Urinary bladder (tissue), 4 donors: ENCODE measurements around the gene RNF213. TPM values are rescaled to one million over a fixed set of nuclear protein-coding genes. Genes with fewer than 3 reads are reported as not detected.

Experiments
- DNase-seq: peaks from one replicate; pipeline ENCODE4 v3.0.0-alpha.2; 2015; ENCODE audit errors: extremely low spot score
- H3K27ac ChIP-seq: one replicate; pipeline ENCODE4 v1.5.1; 2013; ENCODE audit warnings: low read depth, mild to moderate bottlenecking, moderate library complexity
- H3K36me3 ChIP-seq: one replicate; pipeline ENCODE4 v1.6.1; 2013; ENCODE audit warnings: mild to moderate bottlenecking, moderate library complexity; ENCODE audit not compliant: insufficient read depth
- H3K4me1 ChIP-seq: one replicate; pipeline ENCODE4 v1.6.1; 2013; ENCODE audit warnings: mild to moderate bottlenecking, moderate library complexity; ENCODE audit not compliant: insufficient read depth
- H3K4me3 ChIP-seq: one replicate; pipeline ENCODE4 v1.5.1; 2013; ENCODE audit warnings: low read depth, low read length
- WGBS: extraction: QIAGEN DNeasy Blood & Tissue Kit; methylation state at CpG from one replicate; pipeline ENCODE4 v1.1.7; 2013; 5-methylcytosine and 5-hydroxymethylcytosine counted together
- polyA plus RNA-seq: library from polyadenylated mRNA; stranded (reverse); fragments of 200-250 nt; gene quantifications from one replicate; pipeline ENCODE4 v1.2.3, GENCODE V29; 2013
- total RNA-seq: library from RNA; depleted of rRNA; stranded (reverse); fragments of >200 nt; gene quantifications from one replicate; pipeline ENCODE4 v1.2.3, GENCODE V29; 2014
- donor health status: healthy with polysubstance abuse.
- donor health status: healthy.

RNF213 gene
- total and polyA plus RNA-seq, 2 donors = 37.2 to 81.5 TPM

DNA sequence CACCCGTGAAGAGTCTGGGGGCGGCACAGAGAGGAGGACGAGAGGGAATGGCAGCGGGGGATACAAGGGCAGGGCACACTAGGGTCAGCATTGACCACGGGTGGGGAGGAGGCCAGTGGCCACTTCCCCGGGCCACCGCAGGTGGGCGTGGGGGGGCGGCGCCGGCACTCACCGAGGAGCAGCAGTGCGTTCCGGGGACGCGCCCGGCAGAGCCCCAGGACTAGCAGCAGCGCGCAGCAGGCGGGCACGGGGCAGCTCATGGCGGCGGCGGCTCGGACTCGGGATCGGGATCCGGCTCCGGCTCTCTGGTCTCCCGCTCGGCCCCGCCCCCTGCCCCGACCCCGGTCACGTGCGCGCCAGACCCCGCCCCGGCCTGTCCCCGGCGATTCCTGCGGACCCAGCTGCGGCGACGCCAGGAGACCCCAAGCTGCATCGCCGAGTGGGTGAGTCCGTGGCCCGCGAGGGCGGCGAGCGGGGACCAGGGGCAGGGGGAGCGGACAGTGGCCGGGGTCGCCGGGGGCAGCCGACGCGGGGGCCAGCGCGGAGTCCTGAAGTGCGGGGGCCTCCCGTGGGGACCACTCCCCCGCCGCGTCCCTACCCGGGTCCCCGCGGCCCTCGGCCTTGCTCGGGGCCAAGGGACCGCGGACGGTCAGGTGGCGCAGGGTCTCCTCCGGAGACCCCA lies 40.5 kb upstream of the RNF213 start, which contains the start of the genes SGSH and SLC26A11:
Gene SGSH, minus strand, starts transcription at position 280 of the 682 bp plus-strand sequence. Its CDS starts 20 bp downstream, at position 260.
Gene SLC26A11, plus strand, starts transcription at position 374 of the 682 bp plus-strand sequence. CDS start 1,134 bp downstream, outside the sequence.
- Histone ChIP-seq H3K4me3 (peak within 1 kb of the TSS; percentile 95), H3K36me3 (peaks cover 3% of the 10 kb centered on the region), H3K27ac (peak within 1 kb of the TSS; percentile 73), H3K4me1 (no peaks in the 10 kb centered on the region)
- under 1% methylated on average over 77 of the region's 77 CpGs for WGBS
- peak; percentile 32 for DNase-seq

DNA sequence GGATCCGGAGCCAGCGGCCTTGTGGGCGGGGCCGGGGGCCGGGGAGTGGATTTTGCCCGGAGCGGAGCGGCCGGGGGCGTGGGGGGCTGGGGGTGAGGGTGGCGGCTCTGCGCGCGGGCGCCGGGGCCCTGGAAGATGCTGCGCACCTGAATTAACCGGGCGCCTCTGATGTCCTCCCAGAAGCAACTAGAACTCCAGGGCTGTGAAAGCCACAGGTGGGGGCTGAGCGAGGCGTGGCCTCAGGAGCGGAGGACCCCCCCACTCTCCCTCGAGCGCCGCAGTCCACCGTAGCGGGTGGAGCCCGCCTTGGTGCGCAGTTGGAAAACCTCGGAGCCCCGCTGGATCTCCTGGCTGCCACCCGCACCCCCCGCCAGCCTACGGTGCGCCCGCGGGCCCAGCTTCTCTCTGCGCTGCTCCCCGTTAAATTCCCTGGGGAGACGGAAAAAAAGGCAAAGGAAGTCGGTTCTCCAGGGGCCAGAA lies 39.9 kb upstream of the RNF213 start:
- H3K4me3 ChIP-seq = peak overlapping the region; percentile 95
- WGBS = 3% methylated on average over 41 of the region's 41 CpGs
- DNase-seq = no peak
- H3K4me1 ChIP-seq = no peaks in the 10 kb centered on the region
- H3K36me3 ChIP-seq = peaks cover 3% of the 10 kb centered on the region
- H3K27ac ChIP-seq = no peak overlapping the region

DNA sequence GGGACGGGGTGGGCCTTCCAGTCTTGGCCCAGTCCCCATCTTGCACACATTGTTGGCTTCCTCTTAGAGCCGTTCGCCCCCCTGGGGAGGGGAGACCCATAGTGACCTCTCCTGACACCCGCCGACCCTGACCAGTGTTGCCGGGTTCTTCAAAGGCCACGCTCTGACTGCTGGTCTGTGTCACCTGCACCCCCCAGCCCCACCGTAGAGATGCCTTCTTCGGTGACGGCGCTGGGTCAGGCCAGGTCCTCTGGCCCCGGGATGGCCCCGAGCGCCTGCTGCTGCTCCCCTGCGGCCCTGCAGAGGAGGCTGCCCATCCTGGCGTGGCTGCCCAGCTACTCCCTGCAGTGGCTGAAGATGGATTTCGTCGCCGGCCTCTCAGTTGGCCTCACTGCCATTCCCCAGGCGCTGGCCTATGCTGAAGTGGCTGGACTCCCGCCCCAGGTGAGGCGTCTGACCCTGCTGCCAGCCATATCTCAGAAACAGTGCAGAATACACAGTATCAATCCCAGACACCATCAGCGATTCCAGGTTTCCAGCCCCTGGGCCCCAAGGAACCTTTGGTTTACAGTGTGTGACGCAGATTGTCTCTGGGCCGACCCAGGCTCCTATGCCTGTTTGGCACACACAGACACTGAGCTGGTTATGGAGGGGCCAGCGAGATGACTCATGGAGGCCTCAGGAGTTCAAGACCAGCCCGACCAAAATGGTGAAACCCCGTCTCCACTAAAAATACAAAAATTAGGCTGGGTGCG lies 39.1 kb upstream of the RNF213 start:
- Histone ChIP-seq H3K4me3 (peak overlapping the region; percentile 95), H3K27ac (no peak overlapping the region), H3K4me1 (no peaks in the 10 kb centered on the region), H3K36me3 (peaks cover 3% of the 10 kb centered on the region)
- DNase-seq = no peak
- 78% methylated on average over 29 of the region's 29 CpGs for WGBS

DNA sequence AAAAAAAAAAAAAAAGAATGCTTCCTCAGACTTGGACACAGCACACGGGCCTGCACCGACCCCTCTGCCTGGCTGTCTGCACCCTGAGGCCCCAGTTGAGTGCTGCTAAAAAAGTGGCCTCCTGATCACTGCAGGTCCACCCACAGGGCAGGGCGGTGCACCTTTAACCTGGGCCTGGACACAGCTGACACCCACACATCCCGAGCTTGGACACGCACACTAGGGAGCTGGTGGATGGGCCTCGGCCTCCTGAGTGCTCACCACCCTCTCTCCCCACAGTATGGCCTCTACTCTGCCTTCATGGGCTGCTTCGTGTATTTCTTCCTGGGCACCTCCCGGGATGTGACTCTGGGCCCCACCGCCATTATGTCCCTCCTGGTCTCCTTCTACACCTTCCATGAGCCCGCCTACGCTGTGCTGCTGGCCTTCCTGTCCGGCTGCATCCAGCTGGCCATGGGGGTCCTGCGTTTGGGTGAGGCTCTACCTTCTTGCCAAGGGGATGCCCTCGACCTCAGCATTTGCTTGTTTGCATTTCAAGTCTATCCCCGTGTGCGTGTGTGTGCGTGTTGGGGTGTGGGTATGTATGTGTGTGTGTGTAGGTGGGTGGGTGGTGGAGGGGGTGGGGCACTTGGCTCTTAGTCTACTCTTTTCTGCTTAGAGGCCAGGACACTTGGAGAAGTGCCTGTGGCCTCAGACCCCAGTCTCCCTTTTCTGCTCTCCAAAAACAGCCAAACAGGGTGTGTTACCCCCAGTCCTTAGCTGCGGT lies 38.1 kb upstream of the RNF213 start:
- no peak overlapping the region for H3K4me3 ChIP-seq
- no peaks in the 10 kb centered on the region for H3K4me1 ChIP-seq
- no peak overlapping the region for H3K27ac ChIP-seq
- no peak for DNase-seq
- H3K36me3 ChIP-seq = no peaks in the 10 kb centered on the region
- 91% methylated on average over 18 of the region's 18 CpGs for WGBS

DNA sequence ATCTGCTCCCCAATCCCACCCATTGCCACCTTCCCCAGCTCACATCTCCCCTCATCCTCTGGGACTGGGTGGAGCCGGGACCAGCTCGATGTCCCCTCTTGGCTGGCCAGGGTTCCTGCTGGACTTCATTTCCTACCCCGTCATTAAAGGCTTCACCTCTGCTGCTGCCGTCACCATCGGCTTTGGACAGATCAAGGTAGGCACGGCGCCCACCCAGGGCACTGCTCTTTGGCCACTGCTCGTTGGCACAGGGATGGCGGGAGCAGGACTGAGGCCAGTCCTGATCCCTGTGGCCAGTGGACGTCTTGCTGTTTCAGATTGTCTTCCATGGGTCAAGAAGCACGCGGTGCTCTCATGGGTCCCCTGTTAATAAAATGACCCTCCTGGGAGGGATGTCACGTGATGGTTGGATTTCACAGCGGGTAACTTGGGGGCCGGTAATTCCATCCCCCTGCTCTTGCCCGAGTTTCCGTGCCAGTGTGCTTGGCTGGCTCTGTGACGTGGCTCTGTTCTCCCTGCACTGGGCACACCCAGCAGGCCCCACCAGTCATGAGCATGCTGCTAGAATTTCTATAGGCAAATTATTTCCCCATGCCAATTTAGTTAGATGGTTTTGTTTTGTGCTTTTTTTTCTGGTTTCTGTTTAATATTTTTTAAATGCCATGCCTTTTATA lies 37.4 kb upstream of the RNF213 start:
- H3K27ac ChIP-seq = no peak overlapping the region
- WGBS = 95% methylated on average over 18 of the region's 18 CpGs
- no peaks in the 10 kb centered on the region for H3K4me1 ChIP-seq
- H3K4me3 ChIP-seq = no peak overlapping the region
- DNase-seq = no peak
- no peaks in the 10 kb centered on the region for H3K36me3 ChIP-seq

DNA sequence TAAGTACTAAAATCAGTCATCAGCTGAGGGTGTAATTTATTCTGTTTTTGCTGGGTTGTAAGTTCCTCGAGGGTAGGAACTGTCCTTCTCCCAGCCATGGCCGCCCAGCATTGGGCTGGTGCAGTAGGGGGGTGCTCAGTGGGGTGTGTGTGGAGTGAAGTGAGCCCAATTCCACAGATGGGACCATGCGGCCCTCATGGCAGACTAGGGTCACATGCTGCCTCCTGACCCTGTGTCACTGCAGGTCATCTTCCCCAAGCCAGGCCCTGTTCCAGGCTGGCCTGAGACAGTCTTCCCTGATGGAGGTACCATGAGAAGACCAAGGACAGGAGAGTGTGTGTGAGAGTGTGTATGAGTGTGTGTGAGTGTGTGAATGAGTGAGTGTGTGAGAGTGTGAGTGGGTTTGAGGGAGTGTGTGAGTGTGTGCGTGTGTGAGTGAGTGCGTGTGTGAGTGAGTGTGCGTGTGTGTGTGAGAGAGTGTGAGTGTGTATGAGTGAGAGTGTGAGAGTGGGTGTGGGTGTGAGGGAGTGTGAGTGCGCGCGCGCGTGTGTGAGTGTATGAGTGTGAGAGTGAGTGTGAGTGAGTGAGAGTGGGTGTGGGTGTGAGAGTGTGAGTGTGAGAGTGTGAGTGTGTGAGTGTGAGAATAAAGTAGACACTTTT lies 36.7 kb upstream of the RNF213 start:
- Histone ChIP-seq H3K36me3 (no peaks in the 10 kb centered on the region), H3K4me1 (no peaks in the 10 kb centered on the region), H3K4me3 (no peak overlapping the region), H3K27ac (no peak overlapping the region)
- WGBS = 97% methylated on average over 11 of the region's 11 CpGs
- no peak for DNase-seq

DNA sequence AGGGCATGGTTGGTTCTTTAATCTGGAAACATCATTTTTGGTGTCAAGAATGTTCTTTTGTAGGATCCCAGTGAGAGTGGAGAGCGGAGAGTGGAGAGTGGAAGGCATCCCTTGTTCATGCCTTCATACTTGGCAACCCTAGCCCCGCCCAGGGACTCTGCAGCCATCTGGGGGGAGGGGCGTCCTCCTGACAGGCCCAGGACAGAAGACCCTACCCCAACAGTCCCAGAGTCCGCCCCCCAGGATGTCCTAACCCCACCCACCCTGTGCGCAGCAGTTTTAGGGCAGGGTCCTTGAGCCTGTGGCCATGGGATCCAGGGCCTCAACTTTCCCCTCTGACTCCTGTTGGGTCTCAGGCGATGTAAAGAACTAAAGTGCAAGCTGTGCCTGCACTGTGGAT lies 36.0 kb upstream of the RNF213 start:
- Histone ChIP-seq H3K27ac (no peak overlapping the region), H3K4me3 (no peak overlapping the region), H3K36me3 (no peaks in the 10 kb centered on the region), H3K4me1 (no peaks in the 10 kb centered on the region)
- 86% methylated on average over 6 of the region's 6 CpGs for WGBS
- no peak for DNase-seq

DNA sequence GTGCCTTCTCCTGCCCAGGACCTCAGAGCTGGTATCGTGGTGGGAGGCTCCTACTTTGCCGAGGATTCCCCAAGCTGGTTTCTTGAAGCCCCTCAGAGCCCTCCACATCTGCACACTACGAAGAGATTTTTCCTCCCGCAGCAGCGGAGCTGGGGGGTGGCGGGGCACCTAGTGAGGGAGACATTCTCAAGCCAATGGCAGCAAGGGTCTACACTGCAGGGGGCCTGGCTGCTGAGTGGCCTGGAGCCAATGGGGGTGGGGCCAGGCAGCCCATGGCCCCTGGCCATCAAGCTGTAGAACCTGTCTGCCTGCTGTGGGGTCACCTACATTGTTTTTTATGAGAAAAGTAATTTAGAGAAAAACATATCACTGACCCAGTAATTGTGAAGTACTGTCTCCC lies 35.4 kb upstream of the RNF213 start:
- WGBS = 81% methylated on average over 6 of the region's 6 CpGs
- Histone ChIP-seq H3K4me1 (no peaks in the 10 kb centered on the region), H3K27ac (no peak overlapping the region), H3K36me3 (no peaks in the 10 kb centered on the region), H3K4me3 (no peak overlapping the region)
- no peak for DNase-seq

DNA sequence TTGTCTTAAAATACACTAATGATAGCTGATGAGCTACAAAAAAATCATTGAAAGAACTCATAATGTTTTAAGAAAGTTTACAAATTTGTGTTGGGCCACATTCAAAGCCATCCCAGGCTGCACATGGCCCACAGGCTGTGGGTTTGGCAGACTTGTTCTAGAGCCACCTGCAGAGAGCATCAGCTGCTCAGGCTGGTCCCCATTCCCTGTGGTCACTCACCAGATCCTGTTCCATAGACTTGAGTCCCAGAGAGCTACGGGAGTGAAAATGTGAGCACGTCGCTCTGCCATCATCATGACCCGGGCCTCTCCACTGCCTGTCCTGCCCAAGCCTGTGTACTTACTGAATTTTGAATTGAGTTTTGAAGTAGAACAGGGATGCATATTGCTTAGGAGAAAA lies 33.5 kb upstream of the RNF213 start:
- no peaks in the 10 kb centered on the region for H3K36me3 ChIP-seq
- H3K27ac ChIP-seq = no peak overlapping the region
- H3K4me1 ChIP-seq = no peaks in the 10 kb centered on the region
- H3K4me3 ChIP-seq = no peak overlapping the region
- no peak for DNase-seq
- WGBS = 96% methylated on average over 4 of the region's 4 CpGs

DNA sequence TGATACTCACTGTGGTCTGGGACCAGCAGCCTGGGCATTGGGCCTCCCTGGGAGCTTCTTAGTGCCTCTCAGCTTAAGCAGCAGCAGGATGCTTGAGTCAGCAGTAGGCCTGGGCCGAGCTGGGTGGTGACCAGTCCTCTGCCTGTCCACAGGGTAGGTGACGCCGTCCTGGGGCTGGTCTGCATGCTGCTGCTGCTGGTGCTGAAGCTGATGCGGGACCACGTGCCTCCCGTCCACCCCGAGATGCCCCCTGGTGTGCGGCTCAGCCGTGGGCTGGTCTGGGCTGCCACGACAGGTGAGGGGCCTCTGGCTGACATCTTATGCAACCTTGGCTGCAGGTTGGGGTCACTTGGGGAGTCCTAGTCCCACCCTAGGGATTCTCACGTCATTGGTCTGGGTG lies 33.0 kb upstream of the RNF213 start:
- WGBS = 94% methylated on average over 11 of the region's 11 CpGs

DNA sequence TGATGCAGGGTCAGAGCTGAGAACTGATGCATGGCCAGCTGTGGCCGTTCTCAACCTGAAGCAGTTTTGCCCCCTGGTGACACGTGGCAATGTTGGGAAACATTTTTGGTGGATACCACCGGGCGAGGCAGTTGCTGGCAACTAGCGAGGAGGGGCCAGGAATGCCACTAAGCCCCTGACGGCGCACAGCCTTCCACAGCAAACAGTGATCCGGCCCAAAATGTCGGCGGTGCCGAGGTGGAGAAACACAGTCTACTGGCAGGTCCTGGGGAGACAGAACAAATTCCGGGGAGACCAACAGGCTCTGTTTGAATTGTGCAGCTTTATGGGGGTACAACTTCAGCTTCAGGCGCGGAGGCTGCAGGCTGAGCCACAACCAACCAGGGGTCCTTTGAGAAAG lies 32.2 kb upstream of the RNF213 start:
- DNase-seq = no peak
- Histone ChIP-seq H3K4me3 (no peak overlapping the region), H3K27ac (no peak overlapping the region), H3K4me1 (no peaks in the 10 kb centered on the region), H3K36me3 (no peaks in the 10 kb centered on the region)
- 93% methylated on average over 14 of the region's 14 CpGs for WGBS

More for the DNA sequence above, 33.0 kb upstream of the RNF213 start:
- Histone ChIP-seq H3K27ac (no peak overlapping the region), H3K36me3 (no peaks in the 10 kb centered on the region), H3K4me3 (no peak overlapping the region), H3K4me1 (no peaks in the 10 kb centered on the region)
- no peak for DNase-seq

DNA sequence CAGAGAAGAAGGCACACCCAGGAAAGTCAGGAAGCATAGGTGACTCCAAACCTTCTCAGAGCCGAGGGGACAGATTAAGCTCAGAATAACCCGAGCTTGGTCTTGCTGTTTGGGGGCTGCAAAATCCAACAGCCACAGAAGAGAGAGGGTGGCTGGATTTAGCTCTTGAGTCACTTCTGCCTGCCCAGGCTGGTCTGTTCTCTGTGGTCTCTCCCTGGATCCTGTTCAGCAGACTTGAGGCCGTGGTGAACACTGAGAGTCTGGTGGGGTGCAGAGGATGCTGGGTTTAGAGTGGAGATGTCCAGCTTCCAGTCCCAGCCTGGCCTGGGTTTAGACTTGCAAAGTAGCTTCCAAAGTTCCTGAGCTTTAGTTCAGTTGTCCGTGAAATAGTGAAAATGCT lies 31.6 kb upstream of the RNF213 start:
- no peak overlapping the region for H3K27ac ChIP-seq
- no peaks in the 10 kb centered on the region for H3K4me1 ChIP-seq
- no peak overlapping the region for H3K4me3 ChIP-seq
- no peaks in the 10 kb centered on the region for H3K36me3 ChIP-seq
- no peak for DNase-seq
- whole genome bisulfite sequencing = 90% methylated on average over 4 of the region's 4 CpGs

DNA sequence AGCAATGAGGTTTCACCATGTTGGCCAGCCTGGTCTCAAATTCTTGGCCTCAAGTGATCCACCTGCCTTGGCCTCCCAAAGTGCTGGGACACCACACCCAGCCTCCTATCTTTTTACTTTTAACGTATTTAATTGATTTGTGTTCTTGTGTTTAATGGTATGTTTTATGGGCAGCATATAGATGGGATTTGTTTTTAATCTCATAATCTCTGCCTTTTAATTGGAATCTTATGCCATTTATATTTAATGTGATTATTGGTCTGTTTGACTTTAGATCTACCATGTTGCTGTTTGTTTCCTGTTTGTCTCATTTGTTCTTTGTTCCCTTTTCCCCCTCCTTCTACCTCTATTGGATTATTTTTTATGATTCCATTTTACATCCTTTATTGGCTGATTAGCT lies 28.2 kb upstream of the RNF213 start:
- no peak for DNase-seq
- H3K36me3 ChIP-seq = no peaks in the 10 kb centered on the region
- H3K4me1 ChIP-seq = no peaks in the 10 kb centered on the region
- no peak overlapping the region for H3K27ac ChIP-seq
- H3K4me3 ChIP-seq = no peak overlapping the region
- WGBS = 97% methylated on average over 1 of the region's 1 CpG
